Naive thymus-derived CD4-positive, alpha-beta T cell (primary cell): ENCODE results near the gene TDRD6. TPM values are rescaled to one million over a fixed set of nuclear protein-coding genes. Genes with fewer than 3 reads are reported as not detected.

ENCODE experiments used
- ATAC-seq: fragments of 150-1000 bp; cut with Tn5 transposase; 2 replicates; pipeline ENCODE4 v1.10.0; 2021; ENCODE audit warnings: mild to moderate bottlenecking, moderate library complexity
- CTCF ChIA-PET: fragments of 350-600 bp; sonication (Branson Sonifier 250); formaldehyde crosslinking; loops from one replicate; lab custom pipeline; 2021; ENCODE audit warnings: antibody characterized with exemption; lab: Charles Lee
- POLR2A ChIA-PET: fragments of 350-600 bp; sonication (Branson Sonifier 250); formaldehyde crosslinking; loops from one replicate; lab custom pipeline; 2021; ENCODE audit warnings: antibody characterized with exemption, inconsistent platforms; lab: Charles Lee
- DNase-seq, 9 donors: peaks; one replicate each; pipeline versions ENCODE4 v3.0.0 to v3.0.0-alpha.2; 2020 to 2022; ENCODE audit warnings: mixed read lengths in 1 of 9
- H3K27ac ChIP-seq: one replicate; pipeline ENCODE4 v1.7.0; 2013; ENCODE audit warnings: mild to moderate bottlenecking, low read depth, low read length, moderate library complexity
- H3K27me3 ChIP-seq, 2 donors: one replicate each; pipeline ENCODE4 v1.7.0; 2013; ENCODE audit warnings: low read length in 2 of 2, mild to moderate bottlenecking in 2 of 2, moderate library complexity in 2 of 2; ENCODE audit not compliant: control insufficient read depth in 2 of 2, insufficient read depth in 2 of 2
- H3K36me3 ChIP-seq, 3 experiments: 1 replicate in 2 of 3; 2 replicates in 1 of 3; pipeline ENCODE4 v1.7.0; 2013; ENCODE audit warnings: low read length in 3 of 3, mild to moderate bottlenecking in 3 of 3, moderate library complexity in 1 of 3; ENCODE audit not compliant: insufficient read depth in 3 of 3, control insufficient read depth in 2 of 3
- H3K4me1 ChIP-seq, 2 donors: one replicate each; pipeline ENCODE4 v1.7.0; 2013; ENCODE audit warnings: low read length in 2 of 2, mild to moderate bottlenecking in 2 of 2, moderate library complexity in 1 of 2; ENCODE audit not compliant: control insufficient read depth in 2 of 2, insufficient read depth in 2 of 2
- H3K4me3 ChIP-seq: 2 replicates; pipeline ENCODE4 v1.7.0; 2013; ENCODE audit warnings: mild to moderate bottlenecking, low read length
- H3K9me3 ChIP-seq, 3 experiments: 1 replicate in 2 of 3; 2 replicates in 1 of 3; pipeline ENCODE4 v1.7.0; 2013; ENCODE audit warnings: low read length in 3 of 3; ENCODE audit not compliant: control insufficient read depth in 2 of 3
- H3K27ac Mint-ChIP-seq, 9 donors: one replicate each; pipeline ENCODE4 v1.8.0; 2020 to 2022; ENCODE audit warnings: mixed read lengths in 9 of 9, mild to moderate bottlenecking in 8 of 9, moderate library complexity in 5 of 9, inconsistent platforms in 2 of 9
- H3K27me3 Mint-ChIP-seq, 5 donors: one replicate each; pipeline ENCODE4 v1.8.0; 2021 to 2022; ENCODE audit warnings: mixed read lengths in 5 of 5, mild to moderate bottlenecking in 1 of 5
- H3K36me3 Mint-ChIP-seq, 5 donors: one replicate each; pipeline ENCODE4 v1.8.0; 2020 to 2022; ENCODE audit warnings: mixed read lengths in 5 of 5, mild to moderate bottlenecking in 3 of 5, inconsistent platforms in 1 of 5
- H3K4me1 Mint-ChIP-seq, 7 donors: one replicate each; pipeline ENCODE4 v1.8.0; 2020 to 2022; ENCODE audit warnings: mixed read lengths in 7 of 7, mild to moderate bottlenecking in 3 of 7, inconsistent platforms in 1 of 7
- H3K4me3 Mint-ChIP-seq, 10 donors: one replicate each; pipeline ENCODE4 v1.8.0; 2020 to 2022; ENCODE audit warnings: mild to moderate bottlenecking in 10 of 10, mixed read lengths in 10 of 10, moderate library complexity in 6 of 10, inconsistent platforms in 2 of 10
- H3K9me3 Mint-ChIP-seq, 11 donors: one replicate each; pipeline ENCODE4 v1.8.0; 2020 to 2022; ENCODE audit warnings: mixed read lengths in 11 of 11, mild to moderate bottlenecking in 4 of 11, inconsistent platforms in 1 of 11, moderate library complexity in 1 of 11
- intact Hi-C, 2 donors: fragments of 100-400 bp; cut with micrococcal nuclease; formaldehyde crosslinking; loops; one replicate each; pipeline ENCODE4 v1.15.1; 2023
- polyA plus RNA-seq, 2 donors: library from polyadenylated mRNA; unstranded; fragments of 300-500 nt; fragmentation: Illumina TruSeq; gene quantifications; one replicate each; pipeline ENCODE4 v1.2.3, GENCODE V29; 2021
- total RNA-seq, 6 experiments: library from RNA in 5 of 6; stranded (reverse) in 5 of 6; gene quantifications; 1 replicate in 5 of 6; 2 replicates in 1 of 6; pipeline ENCODE4 v1.2.3 and lab custom pipeline; 2021 to 2026

TDRD6 gene
- total and polyA plus RNA-seq, 7 experiments from 2014 or later, result 0.03 to 0.11 TPM; not detected in 5

- DNase-seq, result no peak
- Histone ChIP-seq H3K4me3 (no peak overlapping the region), H3K27me3 (peaks cover 0 to under 1% of the 10 kb centered on the region in 2 donors), H3K36me3 (no peaks in the 10 kb centered on the region), H3K27ac (no peak overlapping the region), H3K4me1 (no peaks in the 10 kb centered on the region), H3K9me3 (no peaks in the 10 kb centered on the region)
- Mint-ChIP-seq H3K36me3 (no peaks in the 10 kb centered on the region), H3K27me3 (peaks cover 3 to 19% (median 10%) of the 10 kb centered on the region in 5 donors), H3K4me1 (no peaks in the 10 kb centered on the region), H3K27ac (no peak overlapping the region), H3K9me3 (peaks cover 0 to 4% (median 0%) of the 10 kb centered on the region in 11 donors), H3K4me3 (no peak overlapping the region)
- CTCF ChIA-PET, result interaction anchor here (1.3 kb wide), 1 partner anchor 10 kb away, joined by 3 read pairs; no protein-coding TSS in a partner anchor
- POLR2A ChIA-PET, result no interaction called here
- ATAC-seq, result no peak
- intact Hi-C loops, result no loop called here
Observed at GRCh38 chr6:46690141-46690755, 2.6 kb downstream of the TDRD6 start.

DNA sequence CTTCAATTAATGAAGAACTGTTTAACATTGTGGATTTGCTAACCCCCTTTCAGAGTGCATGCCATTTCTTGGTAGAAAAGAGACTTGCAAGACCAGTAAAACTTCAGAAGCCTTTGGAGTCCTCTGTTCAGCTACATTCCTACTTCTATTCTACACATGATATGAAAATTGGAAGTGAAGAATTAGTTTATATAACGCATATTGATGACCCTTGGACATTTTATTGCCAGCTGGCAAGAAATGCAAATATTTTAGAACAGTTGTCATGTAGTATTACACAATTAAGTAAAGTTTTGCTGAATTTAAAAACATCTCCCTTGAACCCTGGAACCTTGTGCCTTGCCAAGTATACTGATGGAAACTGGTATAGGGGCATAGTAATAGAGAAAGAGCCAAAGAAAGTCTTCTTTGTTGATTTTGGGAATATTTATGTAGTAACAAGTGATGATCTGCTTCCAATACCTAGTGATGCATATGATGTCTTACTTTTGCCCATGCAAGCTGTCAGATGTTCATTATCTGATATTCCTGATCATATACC lies 3.3 kb downstream of the TDRD6 start:
- no peak overlapping the region for H3K4me3 ChIP-seq
- ATAC-seq (no peak), DNase-seq (no peak)
- H3K27ac ChIP-seq, result no peak overlapping the region
- no peaks in the 10 kb centered on the region for H3K36me3 Mint-ChIP-seq
- no peaks in the 10 kb centered on the region for H3K27me3 ChIP-seq
- no peaks in the 10 kb centered on the region for H3K36me3 ChIP-seq
- no peaks in the 10 kb centered on the region for H3K4me1 ChIP-seq
- H3K4me1 Mint-ChIP-seq, result no peaks in the 10 kb centered on the region
- H3K27me3 Mint-ChIP-seq, result peaks cover 6 to 26% (median 11%) of the 10 kb centered on the region in 5 donors
- intact Hi-C loops, result no loop called here
- no peak overlapping the region for H3K27ac Mint-ChIP-seq
- no peaks in the 10 kb centered on the region for H3K9me3 ChIP-seq
- POLR2A ChIA-PET, result no interaction called here
- CTCF ChIA-PET, result interaction anchor here (1.3 kb wide), 1 partner anchor 10 kb away, joined by 3 read pairs; no protein-coding TSS in a partner anchor
- H3K4me3 Mint-ChIP-seq, result no peak overlapping the region
- H3K9me3 Mint-ChIP-seq, result peaks cover 0 to 4% (median 0%) of the 10 kb centered on the region in 11 donors

DNA sequence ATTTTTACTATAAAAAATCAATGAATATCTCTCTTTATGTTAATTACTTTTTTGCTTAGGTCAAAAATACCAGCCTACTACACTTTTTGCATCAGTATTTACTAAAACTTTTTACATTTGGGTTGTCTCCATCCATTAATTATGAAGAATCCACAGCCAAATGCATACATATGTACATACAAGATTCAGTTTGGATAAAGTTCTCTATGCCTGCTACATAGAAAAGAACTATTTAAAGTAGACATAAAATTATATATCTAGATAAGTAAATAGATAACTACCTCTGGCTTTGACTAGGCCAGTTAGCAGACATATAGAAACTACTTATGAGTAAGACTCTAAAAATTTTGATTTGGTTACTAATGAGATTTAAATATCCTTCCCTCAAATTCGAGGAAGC lies 12.3 kb downstream of the TDRD6 start:
- ChIA-PET POLR2A (no interaction called here), CTCF (no interaction called here)
- Mint-ChIP-seq H3K36me3 (no peaks in the 10 kb centered on the region), H3K4me3 (no peak overlapping the region), H3K27ac (no peak overlapping the region), H3K27me3 (peaks cover 25 to 42% (median 31%) of the 10 kb centered on the region in 5 donors), H3K4me1 (no peaks in the 10 kb centered on the region), H3K9me3 (peaks cover 0 to 3% (median 0%) of the 10 kb centered on the region in 11 donors)
- DNase-seq (no peak), ATAC-seq (no peak)
- Histone ChIP-seq H3K36me3 (no peaks in the 10 kb centered on the region), H3K27ac (no peak overlapping the region), H3K9me3 (no peaks in the 10 kb centered on the region), H3K27me3 (no peaks in the 10 kb centered on the region), H3K4me3 (no peak overlapping the region), H3K4me1 (no peaks in the 10 kb centered on the region)
- intact Hi-C loops, result no loop called here

DNA sequence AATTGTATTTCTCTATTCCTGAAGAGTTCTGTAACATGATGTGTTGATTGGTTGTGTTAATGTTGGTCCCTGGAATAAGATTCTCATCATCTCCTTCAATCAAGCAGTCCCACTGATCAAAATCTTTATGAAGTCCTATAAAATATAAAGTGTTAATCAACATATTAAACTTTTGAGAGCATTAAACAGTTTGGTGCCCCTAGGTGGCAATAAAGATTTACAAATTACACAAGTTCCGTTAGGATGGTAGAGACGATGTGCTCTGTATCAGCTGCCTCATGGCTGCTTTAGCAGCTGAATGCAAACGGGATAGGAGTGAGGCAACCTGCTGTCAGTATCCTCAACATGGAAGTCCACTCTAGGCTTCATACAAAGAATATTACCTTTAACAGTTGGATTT lies 16.9 kb downstream of the TDRD6 start:
- ChIA-PET CTCF (no interaction called here), POLR2A (no interaction called here)
- Histone ChIP-seq H3K36me3 (no peaks in the 10 kb centered on the region), H3K27me3 (no peaks in the 10 kb centered on the region), H3K4me1 (no peaks in the 10 kb centered on the region), H3K27ac (no peak overlapping the region), H3K9me3 (no peaks in the 10 kb centered on the region), H3K4me3 (no peak overlapping the region)
- no peaks in the 10 kb centered on the region for H3K36me3 Mint-ChIP-seq
- peaks cover 21 to 46% (median 39%) of the 10 kb centered on the region in 5 donors for H3K27me3 Mint-ChIP-seq
- ATAC-seq (peak; percentile 44), DNase-seq (no peak)
- no peak overlapping the region for H3K4me3 Mint-ChIP-seq
- no peak overlapping the region for H3K27ac Mint-ChIP-seq
- peaks cover 0 to 2% (median 0%) of the 10 kb centered on the region in 11 donors for H3K9me3 Mint-ChIP-seq
- no peaks in the 10 kb centered on the region for H3K4me1 Mint-ChIP-seq
- intact Hi-C loops, result no loop called here

DNA sequence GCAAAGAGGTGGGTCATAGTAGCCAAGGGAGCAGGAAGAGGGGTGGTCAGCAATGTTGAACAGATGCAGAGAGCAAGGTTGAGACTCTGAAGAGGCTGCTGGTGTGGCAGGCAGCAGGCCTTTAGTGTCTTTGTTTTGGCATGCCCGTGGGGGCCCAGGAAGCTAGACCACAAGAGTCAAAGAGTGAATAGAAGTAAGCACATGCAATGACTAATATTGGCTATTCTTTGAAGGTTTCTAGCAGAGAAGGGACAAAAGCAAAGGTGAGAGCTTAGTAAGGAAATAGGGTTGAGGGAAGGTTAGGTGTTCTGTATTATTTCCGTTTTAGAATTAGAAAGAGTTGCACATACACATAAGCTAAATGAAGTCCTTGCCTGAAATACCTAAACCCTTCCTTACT lies 18.8 kb downstream of the TDRD6 start:
- DNase-seq (no peak), ATAC-seq (no peak)
- ChIA-PET POLR2A (no interaction called here), CTCF (no interaction called here)
- H3K36me3 Mint-ChIP-seq, result no peaks in the 10 kb centered on the region
- no peak overlapping the region for H3K4me3 Mint-ChIP-seq
- Histone ChIP-seq H3K27me3 (no peaks in the 10 kb centered on the region), H3K27ac (no peak overlapping the region), H3K4me1 (no peaks in the 10 kb centered on the region), H3K9me3 (no peaks in the 10 kb centered on the region), H3K4me3 (no peak overlapping the region), H3K36me3 (no peaks in the 10 kb centered on the region)
- H3K27ac Mint-ChIP-seq, result peak overlapping the region in 1 of 9 donors; percentile 11
- H3K27me3 Mint-ChIP-seq, result peaks cover 19 to 48% (median 36%) of the 10 kb centered on the region in 5 donors
- no peaks in the 10 kb centered on the region for H3K4me1 Mint-ChIP-seq
- H3K9me3 Mint-ChIP-seq, result peaks cover 0 to 2% (median 0%) of the 10 kb centered on the region in 11 donors
- intact Hi-C loops, result no loop called here

- Mint-ChIP-seq H3K4me3 (no peak overlapping the region), H3K27ac (no peak overlapping the region), H3K4me1 (no peaks in the 10 kb centered on the region), H3K27me3 (peaks cover 0 to 32% (median 22%) of the 10 kb centered on the region in 5 donors), H3K9me3 (peaks cover 0 to 5% (median 0%) of the 10 kb centered on the region in 11 donors), H3K36me3 (no peaks in the 10 kb centered on the region)
- Histone ChIP-seq H3K4me1 (no peaks in the 10 kb centered on the region), H3K9me3 (no peaks in the 10 kb centered on the region), H3K36me3 (no peaks in the 10 kb centered on the region), H3K27me3 (no peaks in the 10 kb centered on the region), H3K27ac (no peak overlapping the region), H3K4me3 (no peak overlapping the region)
- intact Hi-C loops, result no loop called here
- POLR2A ChIA-PET, result no interaction called here
- no peak for DNase-seq
- CTCF ChIA-PET, result no interaction called here
- no peak for ATAC-seq
Observed at GRCh38 chr6:46711491-46711890, 23.8 kb downstream of the TDRD6 start.

GRCh38 chr6:46715141-46715540 lies 27.5 kb downstream of the TDRD6 start:
- peaks cover 0 to 7% (median 0%) of the 10 kb centered on the region in 11 donors for H3K9me3 Mint-ChIP-seq
- POLR2A ChIA-PET, result no interaction called here

More at GRCh38 chr6:46715141-46715540, 27.5 kb downstream of the TDRD6 start:
- Mint-ChIP-seq H3K36me3 (peaks cover 0 to 11% (median 0%) of the 10 kb centered on the region in 5 donors), H3K27ac (no peak overlapping the region), H3K4me1 (peaks cover 0 to 3% (median 0%) of the 10 kb centered on the region in 7 donors), H3K27me3 (peaks cover 5 to 29% (median 19%) of the 10 kb centered on the region in 5 donors), H3K4me3 (no peak overlapping the region)
- no peaks in the 10 kb centered on the region for H3K27me3 ChIP-seq
- intact Hi-C loops, result no loop called here
- no peaks in the 10 kb centered on the region for H3K4me1 ChIP-seq
- H3K9me3 ChIP-seq, result no peaks in the 10 kb centered on the region
- CTCF ChIA-PET, result no interaction called here
- no peaks in the 10 kb centered on the region for H3K36me3 ChIP-seq
- no peak overlapping the region for H3K27ac ChIP-seq
- ATAC-seq, result peak; percentile 72
- H3K4me3 ChIP-seq, result no peak overlapping the region
- no peak for DNase-seq
